Vagina (tissue), 2 donors: ENCODE data around the gene ADORA2A. TPM values are rescaled to one million over a fixed set of nuclear protein-coding genes. Genes with fewer than 3 reads are reported as not detected.

Source experiments
- DNase-seq, 2 donors: peaks; one replicate each; pipeline ENCODE4 v3.0.0-alpha.2; 2017; ENCODE audit errors: extremely low spot score in 2 of 2
- H3K27ac ChIP-seq: fragments of 200-600 bp; sonication (generic); one replicate; pipeline ENCODE4 v1.5.1; 2019
- H3K27me3 ChIP-seq: fragments of 200-600 bp; sonication (generic); one replicate; pipeline ENCODE4 v1.5.1; 2019
- H3K36me3 ChIP-seq, 2 donors: fragments of 200-600 bp; sonication (generic); one replicate each; pipeline ENCODE4 v1.5.1; 2017 to 2019
- H3K4me1 ChIP-seq: fragments of 200-600 bp; sonication (generic); one replicate; pipeline ENCODE4 v1.5.1; 2019
- H3K4me3 ChIP-seq, 2 donors: fragments of 200-600 bp; sonication (generic); 1 replicate in 1 of 2; 2 replicates in 1 of 2; pipeline ENCODE4 v1.5.1; 2016 to 2019
- H3K9me3 ChIP-seq: fragments of 200-600 bp; sonication (generic); one replicate; pipeline ENCODE4 v1.5.1; 2019
- CTCF ChIP-seq, 3 experiments: fragments of 450-650 bp in 2 of 3; fragments of 200-600 bp in 1 of 3; sonication (generic) in 1 of 3; IDR thresholded peaks; one replicate each; pipeline ENCODE4 v1.5.1; 2017 to 2019; ENCODE audit warnings: antibody characterized with exemption in 3 of 3, mild to moderate bottlenecking in 2 of 3, moderate library complexity in 2 of 3
- POLR2A ChIP-seq, 2 donors: fragments of 450-650 bp; IDR thresholded peaks; one replicate each; pipeline ENCODE4 v1.6.1; 2017; ENCODE audit warnings: antibody characterized with exemption in 2 of 2, mild to moderate bottlenecking in 2 of 2, moderate library complexity in 2 of 2
- POLR2AphosphoS5 ChIP-seq, 2 donors: sonication (generic); formaldehyde crosslinking; IDR thresholded peaks; one replicate each; pipeline ENCODE4 v1.9.0; 2017; ENCODE audit warnings: antibody characterized with exemption in 2 of 2, mild to moderate bottlenecking in 2 of 2, low read depth in 1 of 2; ENCODE audit not compliant: insufficient read depth in 1 of 2
- intact Hi-C: fragments of 100-400 bp; cut with DNase I; formaldehyde crosslinking; loops from one replicate; pipeline ENCODE4 v1.15.1; 2023
- total RNA-seq: library from RNA; depleted of rRNA; stranded (reverse); fragments of >200 nt; gene quantifications from one replicate; pipeline ENCODE4 v1.2.3, GENCODE V29; 2016

ADORA2A gene
- total RNA-seq, 1 donor from 2014 or later = 5.2 TPM

- Histone ChIP-seq H3K36me3 (no peaks in the 10 kb centered on the region), H3K27me3 (no peaks in the 10 kb centered on the region), H3K9me3 (no peaks in the 10 kb centered on the region), H3K27ac (peak overlapping the region; percentile 59), H3K4me3 (no peak overlapping the region), H3K4me1 (peaks cover 41% of the 10 kb centered on the region)
- peak in 1 of 2 donors; percentile 88 for TF ChIP-seq POLR2AphosphoS5 (IDR thresholded peaks at IDR 0.05; ENCODE audit: insufficient read depth in 1 of 2, low read depth in 1 of 2)
- TF ChIP-seq POLR2A (IDR thresholded peaks at IDR 0.05) = no peak
- TF ChIP-seq CTCF (IDR thresholded peaks at IDR 0.05) = no peak
- intact Hi-C loops = no loop called here
- DNase-seq = no peak
Observed at GRCh38 chr22:24402460-24403192, 24.8 kb upstream of the ADORA2A start.

GRCh38 chr22:24403346-24403745 is 24.1 kb upstream of the ADORA2A start:
- Histone ChIP-seq H3K27me3 (no peaks in the 10 kb centered on the region), H3K36me3 (no peaks in the 10 kb centered on the region), H3K4me1 (peaks cover 41% of the 10 kb centered on the region), H3K9me3 (no peaks in the 10 kb centered on the region), H3K4me3 (no peak overlapping the region), H3K27ac (peak overlapping the region; percentile 59)
- intact Hi-C loops = no loop called here
- TF ChIP-seq POLR2AphosphoS5 (IDR thresholded peaks at IDR 0.05; ENCODE audit: insufficient read depth in 1 of 2, low read depth in 1 of 2) (no peak), CTCF (IDR thresholded peaks at IDR 0.05) (no peak), POLR2A (IDR thresholded peaks at IDR 0.05) (no peak)
- no peak for DNase-seq

- Histone ChIP-seq H3K4me1 (peaks cover 41% of the 10 kb centered on the region), H3K4me3 (no peak overlapping the region), H3K27me3 (no peaks in the 10 kb centered on the region), H3K36me3 (no peaks in the 10 kb centered on the region), H3K9me3 (no peaks in the 10 kb centered on the region), H3K27ac (no peak overlapping the region)
- intact Hi-C loops = no loop called here
- no peak for DNase-seq
- TF ChIP-seq POLR2AphosphoS5 (IDR thresholded peaks at IDR 0.05; ENCODE audit: insufficient read depth in 1 of 2, low read depth in 1 of 2) (no peak), POLR2A (IDR thresholded peaks at IDR 0.05) (no peak), CTCF (IDR thresholded peaks at IDR 0.05) (no peak)
Observed at GRCh38 chr22:24404561-24405275, 22.7 kb upstream of the ADORA2A start.

- H3K4me1 ChIP-seq = peaks cover 34% of the 10 kb centered on the region
- H3K9me3 ChIP-seq = no peaks in the 10 kb centered on the region
- no peaks in the 10 kb centered on the region for H3K36me3 ChIP-seq
- DNase-seq = no peak
- no peak overlapping the region for H3K27ac ChIP-seq
- intact Hi-C loops = no loop called here
- TF ChIP-seq POLR2A (IDR thresholded peaks at IDR 0.05) (no peak), CTCF (IDR thresholded peaks at IDR 0.05) (no peak), POLR2AphosphoS5 (IDR thresholded peaks at IDR 0.05; ENCODE audit: insufficient read depth in 1 of 2, low read depth in 1 of 2) (no peak)
- H3K27me3 ChIP-seq = no peaks in the 10 kb centered on the region
- no peak overlapping the region for H3K4me3 ChIP-seq
Observed at GRCh38 chr22:24405631-24406321, 21.6 kb upstream of the ADORA2A start.
